Measurements from ENCODE around the gene RNF115. TPM values are rescaled to one million over a fixed set of nuclear protein-coding genes. Genes with fewer than 3 reads are reported as not detected.

Gene RNF115
- polyA plus RNA-seq, 2 of the 4 experiments (the other 2 are of a cell fraction) = 8.5 to 18.8 TPM

DNA sequence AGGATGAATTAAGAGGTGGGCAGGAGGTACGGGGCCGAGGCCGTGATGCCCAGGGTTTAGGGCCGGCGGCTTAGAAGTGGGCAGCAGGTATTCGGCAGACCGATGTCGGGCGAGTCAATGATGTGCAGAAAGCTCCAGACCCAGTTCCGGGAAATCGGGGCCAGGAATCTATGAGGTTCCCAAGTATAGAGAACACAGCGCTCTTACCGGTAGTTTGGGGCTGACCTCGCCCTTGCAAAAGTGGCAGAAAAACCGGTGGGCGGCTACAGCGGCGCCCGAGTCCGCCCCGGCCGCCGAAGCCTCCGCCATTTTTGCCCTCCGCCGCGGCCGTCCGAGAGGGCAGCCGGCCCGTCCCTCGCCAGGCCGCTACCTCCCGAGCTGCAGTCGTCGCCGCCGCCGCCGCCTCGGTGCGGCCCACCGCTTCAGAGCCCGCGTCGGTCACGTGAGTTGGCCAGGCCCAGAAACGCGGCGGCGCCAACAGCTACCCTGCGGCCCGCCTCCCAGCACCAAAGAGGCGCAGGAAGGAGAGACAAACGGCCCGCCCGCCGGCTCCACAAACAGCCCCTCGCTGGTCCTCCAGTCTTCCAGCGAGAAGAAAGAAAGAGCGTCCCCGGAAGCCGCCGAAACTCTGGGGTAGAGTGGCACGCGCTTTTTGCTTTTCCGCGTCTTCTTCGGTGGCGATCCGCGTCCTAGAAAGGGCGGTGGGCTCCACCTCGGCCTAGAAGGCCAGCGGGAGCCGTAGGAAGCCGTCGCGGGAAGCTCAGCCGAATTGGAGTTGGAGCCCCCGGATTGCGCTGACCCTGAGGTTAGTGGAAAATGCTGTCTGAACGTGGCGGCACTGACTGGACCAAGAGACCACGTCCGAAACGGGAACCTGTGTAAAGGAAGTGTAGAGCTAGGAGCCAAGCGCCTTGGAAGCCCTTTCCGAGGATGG, at the start of gene RNF115, which contains the start of gene POLR3C (continued):
- TF ChIP-seq, protein P1, sequence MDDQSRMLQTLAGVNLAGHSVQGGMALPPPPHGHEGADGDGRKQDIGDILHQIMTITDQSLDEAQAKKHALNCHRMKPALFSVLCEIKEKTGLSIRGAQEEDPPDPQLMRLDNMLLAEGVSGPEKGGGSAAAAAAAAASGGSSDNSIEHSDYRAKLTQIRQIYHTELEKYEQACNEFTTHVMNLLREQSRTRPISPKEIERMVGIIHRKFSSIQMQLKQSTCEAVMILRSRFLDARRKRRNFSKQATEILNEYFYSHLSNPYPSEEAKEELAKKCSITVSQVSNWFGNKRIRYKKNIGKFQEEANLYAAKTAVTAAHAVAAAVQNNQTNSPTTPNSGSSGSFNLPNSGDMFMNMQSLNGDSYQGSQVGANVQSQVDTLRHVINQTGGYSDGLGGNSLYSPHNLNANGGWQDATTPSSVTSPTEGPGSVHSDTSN (IDR thresholded peaks at IDR 0.05) = no peak
- TF ChIP-seq ZNF302 (CRISPR knock-in tag; IDR thresholded peaks at IDR 0.05) (no peak), EP300 (IDR thresholded peaks at IDR 0.05) (no peak), GATA3 (IDR thresholded peaks at IDR 0.05; ENCODE audit: borderline replicate concordance) (no peak; the same call in 1 of the 2 replicates), CEBPB (IDR thresholded peaks at IDR 0.05) (no peak), CHD4 (IDR thresholded peaks at IDR 0.05; ENCODE audit: borderline replicate concordance) (no peak), RARB (CRISPR knock-in tag; IDR thresholded peaks at IDR 0.05) (no peak), MAZ (IDR thresholded peaks at IDR 0.05; ENCODE audit: borderline replicate concordance, low read depth, low read length) (no peak), RAD21 (conservative IDR thresholded peaks at IDR 0.05 in 1 of 2, IDR thresholded peaks at IDR 0.05 in 1 of 2) (peak; percentile 5 to 17; a peak in 2 of 5 replicates), MYC (IDR thresholded peaks at IDR 0.05; ENCODE audit: borderline replicate concordance, low read length) (no peak), EHMT2 (IDR thresholded peaks at IDR 0.05; ENCODE audit: low read depth) (no peak), SMC3 (IDR thresholded peaks at IDR 0.05) (peak; percentile 10; the same call in 2 of the 3 replicates), JUN (IDR thresholded peaks at IDR 0.05) (peak; percentile 66 to 97; a peak in 4 of 5 replicates), JUNB (IDR thresholded peaks at IDR 0.05) (no peak), KDM5A (IDR thresholded peaks at IDR 0.05) (no peak), CBX8 (IDR thresholded peaks at IDR 0.05) (no peak), PHF8 (IDR thresholded peaks at IDR 0.05; ENCODE audit: borderline replicate concordance, low read depth) (peak; percentile 79), NPAS2 (CRISPR knock-in tag; IDR thresholded peaks at IDR 0.05; ENCODE audit: borderline replicate concordance) (no peak)
- TF ChIP-seq, protein P2, sequence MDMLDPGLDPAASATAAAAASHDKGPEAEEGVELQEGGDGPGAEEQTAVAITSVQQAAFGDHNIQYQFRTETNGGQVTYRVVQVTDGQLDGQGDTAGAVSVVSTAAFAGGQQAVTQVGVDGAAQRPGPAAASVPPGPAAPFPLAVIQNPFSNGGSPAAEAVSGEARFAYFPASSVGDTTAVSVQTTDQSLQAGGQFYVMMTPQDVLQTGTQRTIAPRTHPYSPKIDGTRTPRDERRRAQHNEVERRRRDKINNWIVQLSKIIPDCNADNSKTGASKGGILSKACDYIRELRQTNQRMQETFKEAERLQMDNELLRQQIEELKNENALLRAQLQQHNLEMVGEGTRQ (IDR thresholded peaks at IDR 0.05) = peak; percentile 72
- TF ChIP-seq, protein P3, sequence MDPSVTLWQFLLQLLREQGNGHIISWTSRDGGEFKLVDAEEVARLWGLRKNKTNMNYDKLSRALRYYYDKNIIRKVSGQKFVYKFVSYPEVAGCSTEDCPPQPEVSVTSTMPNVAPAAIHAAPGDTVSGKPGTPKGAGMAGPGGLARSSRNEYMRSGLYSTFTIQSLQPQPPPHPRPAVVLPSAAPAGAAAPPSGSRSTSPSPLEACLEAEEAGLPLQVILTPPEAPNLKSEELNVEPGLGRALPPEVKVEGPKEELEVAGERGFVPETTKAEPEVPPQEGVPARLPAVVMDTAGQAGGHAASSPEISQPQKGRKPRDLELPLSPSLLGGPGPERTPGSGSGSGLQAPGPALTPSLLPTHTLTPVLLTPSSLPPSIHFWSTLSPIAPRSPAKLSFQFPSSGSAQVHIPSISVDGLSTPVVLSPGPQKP (IDR thresholded peaks at IDR 0.05; ENCODE audit: low read depth, low read length) = no peak
- TF ChIP-seq, protein P4, sequence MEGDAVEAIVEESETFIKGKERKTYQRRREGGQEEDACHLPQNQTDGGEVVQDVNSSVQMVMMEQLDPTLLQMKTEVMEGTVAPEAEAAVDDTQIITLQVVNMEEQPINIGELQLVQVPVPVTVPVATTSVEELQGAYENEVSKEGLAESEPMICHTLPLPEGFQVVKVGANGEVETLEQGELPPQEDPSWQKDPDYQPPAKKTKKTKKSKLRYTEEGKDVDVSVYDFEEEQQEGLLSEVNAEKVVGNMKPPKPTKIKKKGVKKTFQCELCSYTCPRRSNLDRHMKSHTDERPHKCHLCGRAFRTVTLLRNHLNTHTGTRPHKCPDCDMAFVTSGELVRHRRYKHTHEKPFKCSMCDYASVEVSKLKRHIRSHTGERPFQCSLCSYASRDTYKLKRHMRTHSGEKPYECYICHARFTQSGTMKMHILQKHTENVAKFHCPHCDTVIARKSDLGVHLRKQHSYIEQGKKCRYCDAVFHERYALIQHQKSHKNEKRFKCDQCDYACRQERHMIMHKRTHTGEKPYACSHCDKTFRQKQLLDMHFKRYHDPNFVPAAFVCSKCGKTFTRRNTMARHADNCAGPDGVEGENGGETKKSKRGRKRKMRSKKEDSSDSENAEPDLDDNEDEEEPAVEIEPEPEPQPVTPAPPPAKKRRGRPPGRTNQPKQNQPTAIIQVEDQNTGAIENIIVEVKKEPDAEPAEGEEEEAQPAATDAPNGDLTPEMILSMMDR (IDR thresholded peaks at IDR 0.05) = no peak
- TF ChIP-seq, protein P5, sequence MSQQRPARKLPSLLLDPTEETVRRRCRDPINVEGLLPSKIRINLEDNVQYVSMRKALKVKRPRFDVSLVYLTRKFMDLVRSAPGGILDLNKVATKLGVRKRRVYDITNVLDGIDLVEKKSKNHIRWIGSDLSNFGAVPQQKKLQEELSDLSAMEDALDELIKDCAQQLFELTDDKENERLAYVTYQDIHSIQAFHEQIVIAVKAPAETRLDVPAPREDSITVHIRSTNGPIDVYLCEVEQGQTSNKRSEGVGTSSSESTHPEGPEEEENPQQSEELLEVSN (IDR thresholded peaks at IDR 0.05; ENCODE audit: borderline replicate concordance, low read depth) = peak; percentile 76
- TF ChIP-seq, protein P6, sequence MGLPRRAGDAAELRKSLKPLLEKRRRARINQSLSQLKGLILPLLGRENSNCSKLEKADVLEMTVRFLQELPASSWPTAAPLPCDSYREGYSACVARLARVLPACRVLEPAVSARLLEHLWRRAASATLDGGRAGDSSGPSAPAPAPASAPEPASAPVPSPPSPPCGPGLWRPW (IDR thresholded peaks at IDR 0.05) = no peak

Measured in A549 (cell line).